HG03060 (cell line): ENCODE results near the gene DEPDC5.
"Not testable (repeated sequence)": the region's sequence is repeated elsewhere in the genome, so short reads cannot be mapped to it uniquely, and the experiment has no call there.

Experiments used
- ATAC-seq: cut with Tn5 transposase; IDR thresholded peaks from one replicate; pipeline ENCODE4 v1.9.1; 2021; ENCODE audit warnings: low read depth, moderate number of reproducible peaks; ENCODE audit not compliant: unreplicated experiment

Gene DEPDC5

DNA sequence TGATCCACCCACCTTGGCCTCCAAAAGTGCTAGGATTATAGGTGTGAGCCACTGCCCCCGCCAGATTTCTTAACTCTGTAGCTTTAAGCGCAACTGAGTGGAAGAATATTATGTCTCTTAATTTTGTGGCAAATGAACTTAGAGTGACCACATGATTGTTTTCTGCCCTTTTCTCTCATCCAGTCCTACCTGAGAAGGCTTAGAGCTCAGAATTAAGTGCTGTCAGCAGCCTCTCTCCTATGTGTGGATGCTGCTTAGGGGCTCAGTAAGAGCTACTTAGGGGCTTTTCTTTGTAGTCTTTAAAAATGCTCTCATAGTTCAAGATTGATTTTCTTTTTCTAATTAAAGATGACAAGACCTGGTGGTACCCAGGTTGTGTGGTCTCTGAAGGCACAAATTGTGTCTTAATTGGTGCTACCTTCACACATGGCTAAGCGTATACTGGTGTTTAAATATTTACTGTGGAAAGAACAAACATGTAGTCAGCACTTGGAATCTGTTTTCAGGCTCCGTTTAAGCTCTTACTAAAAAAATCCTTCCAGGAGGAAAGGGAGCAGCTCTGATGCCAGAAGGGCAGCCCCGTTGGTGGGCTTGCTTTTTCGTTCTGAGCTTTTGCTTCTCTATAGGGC, 59.3 kb downstream of the DEPDC5 start:
- no peak for ATAC-seq

DNA sequence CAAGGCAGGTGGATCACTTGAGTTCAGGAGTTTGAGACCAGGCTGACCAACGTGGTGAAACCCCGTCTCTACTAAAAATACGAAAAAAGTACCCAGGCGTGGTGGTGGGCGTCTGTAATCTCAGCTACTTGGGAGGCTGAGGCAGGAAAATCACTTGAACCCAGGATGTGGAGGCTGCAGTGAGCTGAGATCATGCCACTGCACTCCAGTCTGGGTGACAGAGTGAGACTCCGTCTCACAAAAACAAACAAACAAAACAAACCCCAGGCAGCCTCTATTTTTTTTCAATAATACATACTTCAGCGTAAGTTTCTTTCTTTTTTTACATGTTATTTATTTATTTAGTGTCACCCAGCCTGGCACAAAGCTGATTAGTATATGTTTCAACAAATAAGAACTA, 60.1 kb downstream of the DEPDC5 start:
- not testable (repeated sequence) for ATAC-seq

GRCh38 chr22:31814942-31815341, 61.1 kb downstream of the DEPDC5 start:
- no peak for ATAC-seq

DNA sequence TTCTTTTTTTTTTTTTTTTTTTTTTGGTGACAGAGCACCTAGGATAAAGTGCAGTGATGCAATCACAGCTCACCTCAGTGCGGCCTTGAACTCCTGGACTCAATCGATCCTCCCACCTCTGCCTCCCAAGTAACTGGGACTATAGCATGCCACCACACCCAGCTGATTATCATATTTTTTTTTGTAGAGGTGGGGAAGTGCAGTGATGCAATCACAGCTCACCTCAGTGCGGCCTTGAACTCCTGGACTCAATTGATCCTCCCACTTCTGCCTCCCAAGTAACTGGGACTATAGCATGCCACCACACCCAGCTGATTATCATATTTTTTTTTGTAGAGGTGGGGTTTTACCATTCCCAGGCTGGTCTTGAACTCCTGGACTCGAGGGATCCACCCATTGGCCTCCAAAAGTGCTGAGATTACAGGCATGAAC, 61.6 kb downstream of the DEPDC5 start:
- not testable (repeated sequence) for ATAC-seq

DNA sequence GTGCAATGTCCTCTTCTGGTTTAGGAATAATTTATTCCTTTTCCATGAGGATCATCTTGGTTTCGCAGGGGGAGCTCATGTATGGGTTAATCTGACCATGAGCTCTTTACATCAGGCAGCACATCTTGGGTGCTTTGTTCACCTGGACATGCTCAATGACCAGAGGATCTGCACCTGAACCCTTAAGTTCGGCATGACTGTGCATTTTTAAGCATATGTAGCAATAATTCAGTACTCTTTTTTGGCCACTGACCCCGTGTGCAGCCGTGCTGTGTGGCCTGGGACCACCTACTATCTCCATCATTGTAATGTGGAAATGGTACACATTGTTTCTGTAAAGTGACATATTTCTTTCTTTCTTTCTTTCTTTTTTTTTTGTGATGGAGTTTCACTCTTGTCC, 62.9 kb downstream of the DEPDC5 start:
- no peak for ATAC-seq

GRCh38 chr22:31818481-31819392, 64.9 kb downstream of the DEPDC5 start:
- no peak for ATAC-seq

DNA sequence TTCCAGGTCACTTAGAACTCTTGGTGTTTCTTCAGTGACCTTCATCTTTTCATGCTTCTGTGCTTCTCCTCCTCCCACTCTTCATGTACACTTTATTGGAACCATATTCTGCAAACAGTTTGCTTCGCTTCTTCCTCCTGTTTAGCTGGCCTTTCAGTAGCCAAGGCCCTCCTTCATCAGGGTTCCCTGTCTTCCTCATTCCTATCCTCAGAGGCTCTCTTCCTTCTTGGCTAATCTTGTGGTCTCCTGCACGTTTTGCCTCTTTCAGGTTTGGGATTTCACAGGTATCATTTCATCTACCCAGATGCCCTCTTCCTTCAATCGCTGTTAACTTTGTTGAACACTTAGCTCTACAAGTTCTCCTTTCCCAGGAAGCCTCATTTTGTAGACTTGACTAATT, 66.8 kb downstream of the DEPDC5 start:
- ATAC-seq: no peak

DNA sequence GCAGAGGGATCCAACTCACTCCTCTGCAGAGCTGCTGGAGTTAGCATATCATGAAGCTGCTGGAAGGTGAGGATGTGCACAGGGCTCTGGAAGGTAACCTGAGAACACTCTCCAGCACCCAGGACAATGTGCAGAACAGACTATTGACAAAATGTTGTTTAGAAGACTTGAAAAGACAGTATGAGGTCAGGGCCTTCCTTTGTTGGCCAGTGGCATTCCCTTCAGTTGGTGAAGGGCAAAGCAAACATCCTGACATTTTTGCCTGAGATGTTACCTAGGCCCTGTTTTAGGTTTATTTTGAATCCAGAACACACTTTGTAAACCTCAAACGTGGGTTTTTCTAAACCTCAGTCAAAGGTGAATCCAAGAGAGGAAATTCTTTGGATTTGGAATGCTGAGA, 67.8 kb downstream of the DEPDC5 start:
- no peak for ATAC-seq

- ATAC-seq: no peak
Observed at GRCh38 chr22:31822523-31822922, 68.7 kb downstream of the DEPDC5 start.

DNA sequence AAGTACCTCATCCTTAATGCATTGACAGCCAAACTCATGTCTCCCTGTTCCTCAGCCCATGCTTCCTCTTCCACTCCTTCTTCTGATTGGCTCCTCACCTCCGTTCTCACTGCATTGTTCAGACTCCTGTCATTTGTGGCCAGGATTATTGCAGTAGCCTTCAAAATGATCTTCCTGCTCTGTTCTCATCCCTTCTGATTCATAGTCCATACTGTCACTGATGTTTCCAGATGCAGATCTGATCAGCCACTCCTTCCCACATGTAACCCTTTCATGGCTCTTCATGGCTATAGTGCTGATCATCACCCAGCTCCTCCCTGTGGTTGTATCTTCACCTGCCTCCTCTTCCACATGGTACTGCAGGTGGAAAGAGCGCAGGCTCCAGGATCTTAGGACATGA, 71.7 kb downstream of the DEPDC5 start:
- no peak for ATAC-seq

- no peak for ATAC-seq
Observed at GRCh38 chr22:31826443-31826842, 72.6 kb downstream of the DEPDC5 start.

DNA sequence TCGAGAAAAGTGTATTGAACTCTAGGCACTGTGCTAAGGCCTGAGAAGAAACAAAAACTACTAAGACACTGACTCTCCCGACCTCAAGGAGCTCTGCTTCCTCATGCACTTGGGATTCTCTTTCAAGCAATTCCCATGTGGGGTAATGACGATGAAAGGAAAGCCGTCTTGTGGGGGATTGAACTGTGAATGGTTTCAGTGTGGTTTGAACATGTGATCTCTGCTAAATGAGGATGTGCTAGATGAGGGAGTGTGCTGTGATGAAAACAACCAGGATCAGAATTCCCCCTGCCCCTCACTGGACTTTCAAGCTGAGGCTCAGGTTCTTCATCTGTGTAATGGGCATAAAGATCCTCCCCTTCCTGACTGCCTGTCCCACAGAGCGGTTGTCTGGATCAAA, 74.9 kb downstream of the DEPDC5 start:
- ATAC-seq: no peak

GRCh38 chr22:31829505-31829904, 75.7 kb downstream of the DEPDC5 start:
- no peak for ATAC-seq

GRCh38 chr22:31830721-31831070, 76.9 kb downstream of the DEPDC5 start:
- no peak for ATAC-seq

GRCh38 chr22:31833930-31834329, 80.1 kb downstream of the DEPDC5 start:
- ATAC-seq: no peak

DNA sequence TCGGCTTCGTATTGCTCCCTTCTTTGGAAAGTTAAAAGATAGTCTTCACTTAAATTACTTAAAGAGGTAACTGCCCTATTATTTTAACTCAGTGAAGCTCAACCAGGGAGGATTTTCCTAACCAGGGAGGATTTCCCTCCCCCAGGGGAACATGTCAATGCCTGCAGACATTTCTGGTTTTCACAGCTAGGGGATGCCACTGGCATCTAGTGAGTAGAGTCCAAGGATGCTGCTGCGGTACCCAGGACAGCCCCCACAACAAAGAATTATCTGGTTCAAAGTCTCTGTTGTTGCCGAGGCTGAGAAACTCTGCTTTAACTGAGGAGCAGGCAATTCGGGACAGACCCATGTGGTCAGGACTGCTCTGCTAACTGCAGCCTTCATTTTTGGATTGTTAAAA, 82.2 kb downstream of the DEPDC5 start:
- no peak for ATAC-seq

DNA sequence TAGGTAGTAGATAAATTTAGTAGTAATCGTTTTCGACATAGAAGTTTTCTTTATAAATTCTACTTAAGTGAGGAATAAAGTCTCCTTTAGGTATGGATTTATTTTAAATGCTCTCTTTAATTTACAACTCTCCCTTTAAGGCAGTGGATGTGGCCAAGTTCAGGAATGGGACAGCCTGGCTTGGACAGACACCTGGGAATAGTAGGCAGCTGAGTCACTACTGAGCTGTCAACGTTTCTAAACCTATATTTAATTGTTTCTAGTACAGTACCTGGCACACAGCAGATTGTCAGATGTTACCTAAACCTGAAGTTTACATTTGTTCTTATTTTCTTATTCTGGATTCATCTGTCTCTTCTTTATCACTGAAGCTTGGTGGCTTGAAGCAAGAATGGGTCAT, 85.1 kb downstream of the DEPDC5 start:
- no peak for ATAC-seq

- no peak for ATAC-seq
Observed at GRCh38 chr22:31839986-31840385, 86.2 kb downstream of the DEPDC5 start.

GRCh38 chr22:31840585-31840984, 86.8 kb downstream of the DEPDC5 start:
- ATAC-seq: no peak

DNA sequence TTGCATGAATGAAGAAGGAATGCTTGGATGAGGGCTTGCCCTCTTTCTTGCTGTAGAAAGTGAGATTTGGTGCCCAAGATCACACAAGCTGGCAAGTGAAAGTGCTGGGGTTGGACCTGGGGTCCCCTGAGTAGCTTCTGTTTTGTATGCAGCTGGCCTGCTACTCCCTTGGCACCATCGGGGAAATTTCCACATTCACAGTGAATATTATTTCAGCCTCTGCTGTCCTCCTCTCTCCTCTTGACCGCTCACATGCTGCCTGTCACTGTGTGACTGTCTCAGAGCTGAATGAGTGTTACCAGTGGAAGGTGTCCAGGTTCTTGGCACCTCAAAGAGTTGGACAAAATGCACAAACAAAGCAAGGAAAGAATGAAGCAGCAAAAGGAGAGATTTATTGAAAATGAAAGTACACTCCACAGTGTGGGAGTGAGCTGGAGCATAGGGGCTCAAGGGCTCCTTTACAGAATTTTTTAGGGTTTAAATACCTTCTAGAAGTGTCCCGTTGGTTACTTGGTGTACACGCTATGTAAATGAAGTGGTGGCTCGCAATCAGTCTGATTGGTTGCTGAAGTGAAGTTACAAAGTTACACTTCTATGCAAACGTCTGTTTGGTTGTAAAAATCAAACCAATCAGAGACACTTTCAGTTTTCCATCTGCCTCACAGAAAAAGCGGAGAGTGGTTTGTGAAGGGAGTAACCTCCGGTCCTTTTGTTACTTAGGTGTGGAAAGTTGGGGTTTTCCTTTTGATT, 87.4 kb downstream of the DEPDC5 start:
- no peak for ATAC-seq

DNA sequence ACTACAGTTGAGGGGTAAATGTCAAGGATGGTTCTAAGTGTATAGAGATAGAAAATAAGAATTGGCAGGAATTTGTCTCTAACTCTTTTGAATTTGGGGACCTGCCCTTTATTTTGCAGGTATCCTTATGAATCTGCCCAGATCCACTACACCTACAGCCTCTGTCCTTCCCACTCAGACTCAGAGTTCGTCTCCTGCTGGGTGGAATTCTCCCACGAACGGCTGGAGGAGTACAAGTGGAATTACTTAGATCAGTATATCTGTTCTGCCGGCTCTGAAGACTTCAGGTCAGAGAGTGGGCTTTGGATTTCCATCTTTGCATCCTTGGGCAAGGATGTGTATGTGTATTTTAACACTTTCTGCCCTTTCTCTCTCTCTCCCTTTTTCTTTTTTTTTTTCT, 89.7 kb downstream of the DEPDC5 start:
- ATAC-seq: no peak
